Measurements from ENCODE around the gene ZNF175. TPM values are rescaled to one million over a fixed set of nuclear protein-coding genes. Genes with fewer than 3 reads are reported as not detected.

ZNF175 gene
- total RNA-seq, 2 donors from 2014 or later: 10.8 to 11.3 TPM

GRCh38 chr19:51521781-51522180 lies 49.3 kb upstream of the ZNF175 start:
- H3K9me3 Mint-ChIP-seq: peaks cover 6% of the 10 kb centered on the region
- no peak overlapping the region for H3K4me3 Mint-ChIP-seq
- no peaks in the 10 kb centered on the region for H3K4me1 Mint-ChIP-seq
- TF ChIP-seq, protein P1, sequence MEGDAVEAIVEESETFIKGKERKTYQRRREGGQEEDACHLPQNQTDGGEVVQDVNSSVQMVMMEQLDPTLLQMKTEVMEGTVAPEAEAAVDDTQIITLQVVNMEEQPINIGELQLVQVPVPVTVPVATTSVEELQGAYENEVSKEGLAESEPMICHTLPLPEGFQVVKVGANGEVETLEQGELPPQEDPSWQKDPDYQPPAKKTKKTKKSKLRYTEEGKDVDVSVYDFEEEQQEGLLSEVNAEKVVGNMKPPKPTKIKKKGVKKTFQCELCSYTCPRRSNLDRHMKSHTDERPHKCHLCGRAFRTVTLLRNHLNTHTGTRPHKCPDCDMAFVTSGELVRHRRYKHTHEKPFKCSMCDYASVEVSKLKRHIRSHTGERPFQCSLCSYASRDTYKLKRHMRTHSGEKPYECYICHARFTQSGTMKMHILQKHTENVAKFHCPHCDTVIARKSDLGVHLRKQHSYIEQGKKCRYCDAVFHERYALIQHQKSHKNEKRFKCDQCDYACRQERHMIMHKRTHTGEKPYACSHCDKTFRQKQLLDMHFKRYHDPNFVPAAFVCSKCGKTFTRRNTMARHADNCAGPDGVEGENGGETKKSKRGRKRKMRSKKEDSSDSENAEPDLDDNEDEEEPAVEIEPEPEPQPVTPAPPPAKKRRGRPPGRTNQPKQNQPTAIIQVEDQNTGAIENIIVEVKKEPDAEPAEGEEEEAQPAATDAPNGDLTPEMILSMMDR (conservative IDR thresholded peaks at IDR 0.05): no peak
- H3K9ac ChIP-seq (ENCODE audit: extremely low read depth, low read length, poor library complexity, severe bottlenecking): no peak overlapping the region
- 43 to 60% methylated on average over 1 to 2 of the region's 2 CpGs for WGBS, 2 experiments (ENCODE audit: insufficient coverage in 1 of 2, insufficient read length in 1 of 2)
- peaks cover 5% of the 10 kb centered on the region for H3K27me3 Mint-ChIP-seq (ENCODE audit: insufficient read depth)
- H3K27ac Mint-ChIP-seq: no peak overlapping the region
- H3K27ac ChIP-seq (ENCODE audit: low read depth, low read length): no peak overlapping the region
- H3K4me1 ChIP-seq (ENCODE audit: control insufficient read depth, insufficient read depth, low read length): no peaks in the 10 kb centered on the region
- no peaks in the 10 kb centered on the region for H3K36me3 Mint-ChIP-seq (ENCODE audit: low read depth)
- no peaks in the 10 kb centered on the region for H3K36me3 ChIP-seq (ENCODE audit: control insufficient read depth, insufficient read depth, low read length)
- DNase-seq: no peak
- H3K9me3 ChIP-seq (ENCODE audit: control insufficient read depth, low read length): no peaks in the 10 kb centered on the region
- no peak overlapping the region for H3K4me3 ChIP-seq (ENCODE audit: low read length)
- H3K27me3 ChIP-seq (ENCODE audit: control insufficient read depth, insufficient read depth, low read length, poor library complexity, severe bottlenecking): peaks cover 17% of the 10 kb centered on the region

GRCh38 chr19:51524666-51525264 lies 46.3 kb upstream of the ZNF175 start:
- Mint-ChIP-seq H3K4me3 (no peak overlapping the region), H3K27me3 (ENCODE audit: insufficient read depth) (peaks cover 16% of the 10 kb centered on the region), H3K4me1 (no peaks in the 10 kb centered on the region), H3K27ac (no peak overlapping the region), H3K9me3 (no peaks in the 10 kb centered on the region), H3K36me3 (ENCODE audit: low read depth) (no peaks in the 10 kb centered on the region)
- 82 to 84% methylated on average over 6 to 8 of the region's 8 CpGs for WGBS, 2 experiments (ENCODE audit: insufficient coverage in 1 of 2, insufficient read length in 1 of 2)
- Histone ChIP-seq H3K36me3 (ENCODE audit: control insufficient read depth, insufficient read depth, low read length) (no peaks in the 10 kb centered on the region), H3K4me1 (ENCODE audit: control insufficient read depth, insufficient read depth, low read length) (no peaks in the 10 kb centered on the region), H3K27me3 (ENCODE audit: control insufficient read depth, insufficient read depth, low read length, poor library complexity, severe bottlenecking) (peaks cover 32% of the 10 kb centered on the region), H3K9me3 (ENCODE audit: control insufficient read depth, low read length) (no peaks in the 10 kb centered on the region), H3K4me3 (ENCODE audit: low read length) (no peak overlapping the region), H3K9ac (ENCODE audit: extremely low read depth, low read length, poor library complexity, severe bottlenecking) (no peak overlapping the region), H3K27ac (ENCODE audit: low read depth, low read length) (no peak overlapping the region)
- DNase-seq: no peak
- TF ChIP-seq, protein P1 (conservative IDR thresholded peaks at IDR 0.05): no peak

- TF ChIP-seq, protein P1 (conservative IDR thresholded peaks at IDR 0.05): no peak
- Histone ChIP-seq H3K4me3 (ENCODE audit: low read length) (no peak overlapping the region), H3K27ac (ENCODE audit: low read depth, low read length) (no peak overlapping the region), H3K4me1 (ENCODE audit: control insufficient read depth, insufficient read depth, low read length) (no peaks in the 10 kb centered on the region), H3K27me3 (ENCODE audit: control insufficient read depth, insufficient read depth, low read length, poor library complexity, severe bottlenecking) (peaks cover 32% of the 10 kb centered on the region), H3K9me3 (ENCODE audit: control insufficient read depth, low read length) (no peaks in the 10 kb centered on the region), H3K36me3 (ENCODE audit: control insufficient read depth, insufficient read depth, low read length) (no peaks in the 10 kb centered on the region), H3K9ac (ENCODE audit: extremely low read depth, low read length, poor library complexity, severe bottlenecking) (no peak overlapping the region)
- no peak overlapping the region for H3K4me3 Mint-ChIP-seq
- H3K36me3 Mint-ChIP-seq (ENCODE audit: low read depth): no peaks in the 10 kb centered on the region
- H3K27ac Mint-ChIP-seq: no peak overlapping the region
- H3K4me1 Mint-ChIP-seq: no peaks in the 10 kb centered on the region
- H3K9me3 Mint-ChIP-seq: no peaks in the 10 kb centered on the region
- H3K27me3 Mint-ChIP-seq (ENCODE audit: insufficient read depth): peaks cover 22% of the 10 kb centered on the region
- 70 to 75% methylated on average over 1 to 4 of the region's 4 CpGs for WGBS, 2 experiments (ENCODE audit: insufficient coverage in 1 of 2, insufficient read length in 1 of 2)
- DNase-seq: no peak
Measured at GRCh38 chr19:51525651-51526050, 45.4 kb upstream of the ZNF175 start.
